ENCODE data around the gene CAVIN4. TPM values are rescaled to one million over a fixed set of nuclear protein-coding genes. Genes with fewer than 3 reads are reported as not detected.

Gene CAVIN4
- total and polyA plus RNA-seq, 2 donors (not counting 3 experiments of a cell fraction or from before 2014, with no cell fraction given) = 0.61 to 3.1 TPM

DNA sequence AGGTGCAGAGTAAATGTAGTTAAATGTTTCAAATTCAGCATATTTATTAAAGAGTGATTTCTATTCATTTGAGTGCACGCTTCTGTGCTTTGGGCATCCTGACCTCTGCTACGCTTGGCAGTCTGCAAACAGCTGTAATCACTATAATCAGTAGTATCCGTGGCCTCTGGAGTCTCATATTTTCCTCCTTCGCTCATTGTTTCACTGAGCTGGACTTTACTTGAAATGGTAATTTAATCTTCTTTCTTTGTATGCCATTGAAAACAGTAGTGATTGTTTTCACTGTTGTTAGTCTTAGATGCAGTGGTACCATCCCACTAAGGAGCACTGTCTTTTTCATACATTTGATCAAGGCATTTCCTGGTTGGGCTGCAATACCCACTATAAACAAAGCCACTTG is 43.5 kb upstream of the CAVIN4 start:
- Histone ChIP-seq H3K4me1 (ENCODE audit: control insufficient read depth, extremely low read depth, insufficient read depth, low read length) (no peaks in the 10 kb centered on the region), H3K79me2 (ENCODE audit: control insufficient read depth, insufficient read depth, low read length) (no peaks in the 10 kb centered on the region), H3K27me3 (ENCODE audit: control insufficient read depth in 2 of 2, insufficient read depth in 2 of 2, low read length in 2 of 2) (no peaks in the 10 kb centered on the region), H3K27ac (ENCODE audit: insufficient read depth, low read depth, low read length) (no peak overlapping the region), H3K9me1 (replicated peaks; ENCODE audit: control insufficient read depth, extremely low read depth, insufficient read depth, low read length) (no peaks in the 10 kb centered on the region), H3K4me3 (replicated peaks in 1 of 3; ENCODE audit: insufficient read depth in 1 of 3, low read depth in 1 of 3, low read length in 3 of 3) (no peak overlapping the region), H3K9me3 (replicated peaks; ENCODE audit: control insufficient read depth, insufficient read depth, low read length) (no peaks in the 10 kb centered on the region), H3K9ac (replicated peaks; ENCODE audit: extremely low read depth, insufficient read depth, low read length) (no peak overlapping the region), H2AFZ (ENCODE audit: low read depth, low read length) (no peak overlapping the region), H3K4me2 (ENCODE audit: insufficient read depth, low read length) (no peak overlapping the region), H4K20me1 (replicated peaks; ENCODE audit: control insufficient read depth, extremely low read depth, insufficient read depth, low read length) (no peaks in the 10 kb centered on the region), H3K36me3 (ENCODE audit: control insufficient read depth in 2 of 2, extremely low read depth in 1 of 2, insufficient read depth in 2 of 2, low read length in 2 of 2) (no peaks in the 10 kb centered on the region)
- TF ChIP-seq MYC (IDR thresholded peaks at IDR 0.05; ENCODE audit: low read depth, low read length) = no peak
- TF ChIP-seq EZH2 (IDR thresholded peaks at IDR 0.05; ENCODE audit: borderline replicate concordance, low read depth, low read length, severe bottlenecking) = no peak
- TF ChIP-seq, protein P1, sequence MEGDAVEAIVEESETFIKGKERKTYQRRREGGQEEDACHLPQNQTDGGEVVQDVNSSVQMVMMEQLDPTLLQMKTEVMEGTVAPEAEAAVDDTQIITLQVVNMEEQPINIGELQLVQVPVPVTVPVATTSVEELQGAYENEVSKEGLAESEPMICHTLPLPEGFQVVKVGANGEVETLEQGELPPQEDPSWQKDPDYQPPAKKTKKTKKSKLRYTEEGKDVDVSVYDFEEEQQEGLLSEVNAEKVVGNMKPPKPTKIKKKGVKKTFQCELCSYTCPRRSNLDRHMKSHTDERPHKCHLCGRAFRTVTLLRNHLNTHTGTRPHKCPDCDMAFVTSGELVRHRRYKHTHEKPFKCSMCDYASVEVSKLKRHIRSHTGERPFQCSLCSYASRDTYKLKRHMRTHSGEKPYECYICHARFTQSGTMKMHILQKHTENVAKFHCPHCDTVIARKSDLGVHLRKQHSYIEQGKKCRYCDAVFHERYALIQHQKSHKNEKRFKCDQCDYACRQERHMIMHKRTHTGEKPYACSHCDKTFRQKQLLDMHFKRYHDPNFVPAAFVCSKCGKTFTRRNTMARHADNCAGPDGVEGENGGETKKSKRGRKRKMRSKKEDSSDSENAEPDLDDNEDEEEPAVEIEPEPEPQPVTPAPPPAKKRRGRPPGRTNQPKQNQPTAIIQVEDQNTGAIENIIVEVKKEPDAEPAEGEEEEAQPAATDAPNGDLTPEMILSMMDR (IDR thresholded peaks at IDR 0.05; ENCODE audit: extremely low read depth in 1 of 2, insufficient read depth in 1 of 2, low read depth in 1 of 2, low read length in 2 of 2) = no peak
- no peak for TF ChIP-seq JUN (IDR thresholded peaks at IDR 0.05; ENCODE audit: borderline replicate concordance, insufficient read depth, insufficient read length, low read depth)
- TF ChIP-seq FOS (IDR thresholded peaks at IDR 0.05; ENCODE audit: borderline replicate concordance, insufficient read depth, low read length) = no peak
- TF ChIP-seq GATA2 (IDR thresholded peaks at IDR 0.05; ENCODE audit: insufficient read depth, insufficient read length, low read depth, low read length) = no peak
- TF ChIP-seq, protein P2, sequence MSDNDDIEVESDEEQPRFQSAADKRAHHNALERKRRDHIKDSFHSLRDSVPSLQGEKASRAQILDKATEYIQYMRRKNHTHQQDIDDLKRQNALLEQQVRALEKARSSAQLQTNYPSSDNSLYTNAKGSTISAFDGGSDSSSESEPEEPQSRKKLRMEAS (IDR thresholded peaks at IDR 0.05; ENCODE audit: insufficient read depth, insufficient read length) = no peak
- TF ChIP-seq POLR2A (IDR thresholded peaks at IDR 0.05; ENCODE audit: low read depth, low read length) = no peak
- TF ChIP-seq POLR2AphosphoS5 (IDR thresholded peaks at IDR 0.05; ENCODE audit: insufficient read depth, low read depth, low read length) = no peak
- intact Hi-C loops (cut with micrococcal nuclease) = no loop called here
- peak; percentile 45 for DNase-seq (ENCODE audit: low read depth, low spot score)
- CTCF ChIA-PET = interaction anchor here (0.6 kb wide), 1 partner anchor 15 kb away, joined by 4 read pairs; no protein-coding TSS in a partner anchor
- dilution Hi-C loops (cut with MboI; ENCODE audit: extremely low pct_ligation_motif_present, low sequenced_read_pairs) = no loop called here
- POLR2A ChIA-PET = no interaction called here
- FAIRE-seq = no peak
- no TSS peak for BruUV-seq (replicated peaks)
